Duodenal mucosa (tissue), 2 donors: ENCODE measurements around the gene COX10.
A peak's percentile ranks its signal among the peaks of the same experiment; 100 is the strongest.

ENCODE experiments used
- H3K27ac ChIP-seq: one replicate; pipeline ENCODE4 v1.7.0; 2013; ENCODE audit warnings: low read depth, low read length
- H3K27me3 ChIP-seq, 2 donors: one replicate each; pipeline ENCODE4 v1.7.0; 2013; ENCODE audit warnings: low read length in 2 of 2, control low read depth in 1 of 2; ENCODE audit not compliant: insufficient read depth in 2 of 2, control insufficient read depth in 1 of 2
- H3K36me3 ChIP-seq, 2 donors: one replicate each; pipeline ENCODE4 v1.7.0; 2013; ENCODE audit warnings: low read length in 2 of 2, control low read depth in 1 of 2; ENCODE audit not compliant: insufficient read depth in 2 of 2, control insufficient read depth in 1 of 2
- H3K4me1 ChIP-seq, 2 donors: one replicate each; pipeline ENCODE4 v1.7.0; 2013; ENCODE audit warnings: low read length in 2 of 2, control low read depth in 1 of 2; ENCODE audit not compliant: insufficient read depth in 2 of 2, control insufficient read depth in 1 of 2
- H3K4me3 ChIP-seq, 2 donors: one replicate each; pipeline ENCODE4 v1.7.0; 2013; ENCODE audit warnings: low read length in 2 of 2, low read depth in 1 of 2
- H3K9ac ChIP-seq, 2 donors: one replicate each; pipeline ENCODE4 v1.7.0; 2013; ENCODE audit warnings: low read length in 2 of 2, low read depth in 1 of 2
- H3K9me3 ChIP-seq, 2 donors: one replicate each; pipeline ENCODE4 v1.7.0; 2013; ENCODE audit warnings: low read length in 2 of 2, control low read depth in 1 of 2; ENCODE audit not compliant: control insufficient read depth in 1 of 2

COX10 gene

GRCh38 chr17:14068542-14069250, 608 bp upstream of the COX10 start:
- H3K27me3 ChIP-seq: no peaks in the 10 kb centered on the region
- H3K4me1 ChIP-seq: peaks cover 22 to 26% of the 10 kb centered on the region in 2 donors
- H3K36me3 ChIP-seq: peaks cover 3 to 6% of the 10 kb centered on the region in 2 donors
- H3K27ac ChIP-seq: peak overlapping the region; percentile 39
- H3K4me3 ChIP-seq: peak overlapping the region; percentile 99
- H3K9me3 ChIP-seq: no peaks in the 10 kb centered on the region
- peak overlapping the region; percentile 95 to 98 for H3K9ac ChIP-seq

GRCh38 chr17:14070344-14070984, 1.2 kb downstream of the COX10 start:
- Histone ChIP-seq H3K9me3 (no peaks in the 10 kb centered on the region), H3K9ac (peak overlapping the region in 1 of 2 donors; percentile 95), H3K36me3 (peaks cover 3 to 18% of the 10 kb centered on the region in 2 donors), H3K27me3 (no peaks in the 10 kb centered on the region), H3K4me1 (peaks cover 22 to 26% of the 10 kb centered on the region in 2 donors), H3K27ac (no peak overlapping the region), H3K4me3 (peak overlapping the region; percentile 99)

- H3K9ac ChIP-seq: no peak overlapping the region
- H3K9me3 ChIP-seq: no peaks in the 10 kb centered on the region
- no peak overlapping the region for H3K27ac ChIP-seq
- peaks cover 22 to 26% of the 10 kb centered on the region in 2 donors for H3K4me1 ChIP-seq
- peaks cover 7 to 36% of the 10 kb centered on the region in 2 donors for H3K36me3 ChIP-seq
- H3K27me3 ChIP-seq: no peaks in the 10 kb centered on the region
- no peak overlapping the region for H3K4me3 ChIP-seq
These were observed 3.6 kb downstream of the COX10 start for GRCh38 chr17:14072881-14073280.

- H3K9ac ChIP-seq: no peak overlapping the region
- peaks cover 19 to 50% of the 10 kb centered on the region in 2 donors for H3K36me3 ChIP-seq
These were observed 8.7 kb downstream of the COX10 start for GRCh38 chr17:14078027-14078426.

GRCh38 chr17:14080847-14081251, 11.5 kb downstream of the COX10 start:
- H3K4me3 ChIP-seq: no peak overlapping the region
- H3K27me3 ChIP-seq: no peaks in the 10 kb centered on the region
- H3K36me3 ChIP-seq: peaks cover 19 to 36% of the 10 kb centered on the region in 2 donors
- no peak overlapping the region for H3K27ac ChIP-seq
- no peaks in the 10 kb centered on the region for H3K9me3 ChIP-seq
- no peak overlapping the region for H3K9ac ChIP-seq
- peaks cover 14 to 19% of the 10 kb centered on the region in 2 donors for H3K4me1 ChIP-seq

More at GRCh38 chr17:14078027-14078426, 8.7 kb downstream of the COX10 start:
- H3K27ac ChIP-seq: no peak overlapping the region
- no peak overlapping the region for H3K4me3 ChIP-seq
- H3K4me1 ChIP-seq: peaks cover 8 to 10% of the 10 kb centered on the region in 2 donors
- H3K9me3 ChIP-seq: no peaks in the 10 kb centered on the region
- no peaks in the 10 kb centered on the region for H3K27me3 ChIP-seq

GRCh38 chr17:14082848-14083247, 13.5 kb downstream of the COX10 start:
- Histone ChIP-seq H3K9me3 (no peaks in the 10 kb centered on the region), H3K9ac (no peak overlapping the region), H3K36me3 (peaks cover 12 to 19% of the 10 kb centered on the region in 2 donors), H3K4me3 (no peak overlapping the region), H3K27ac (no peak overlapping the region), H3K27me3 (no peaks in the 10 kb centered on the region), H3K4me1 (peaks cover 14 to 27% of the 10 kb centered on the region in 2 donors)

- H3K4me1 ChIP-seq: peaks cover 14 to 42% of the 10 kb centered on the region in 2 donors
- no peak overlapping the region for H3K27ac ChIP-seq
- no peaks in the 10 kb centered on the region for H3K27me3 ChIP-seq
- no peaks in the 10 kb centered on the region for H3K9me3 ChIP-seq
- H3K36me3 ChIP-seq: peaks cover 0 to 3% of the 10 kb centered on the region in 2 donors
- no peak overlapping the region for H3K4me3 ChIP-seq
- H3K9ac ChIP-seq: no peak overlapping the region
These were observed 15.7 kb downstream of the COX10 start for GRCh38 chr17:14084955-14085354.

- Histone ChIP-seq H3K27ac (no peak overlapping the region), H3K4me3 (no peak overlapping the region), H3K36me3 (peaks cover 0 to 3% of the 10 kb centered on the region in 2 donors), H3K9ac (no peak overlapping the region), H3K27me3 (no peaks in the 10 kb centered on the region), H3K9me3 (no peaks in the 10 kb centered on the region), H3K4me1 (peaks cover 16 to 46% of the 10 kb centered on the region in 2 donors)
These were observed 16.9 kb downstream of the COX10 start for GRCh38 chr17:14086189-14086588.

GRCh38 chr17:14089179-14089578, 19.9 kb downstream of the COX10 start:
- Histone ChIP-seq H3K9ac (no peak overlapping the region), H3K9me3 (no peaks in the 10 kb centered on the region)

GRCh38 chr17:14091367-14091766, 22.1 kb downstream of the COX10 start:
- Histone ChIP-seq H3K9ac (no peak overlapping the region), H3K36me3 (no peaks in the 10 kb centered on the region), H3K27ac (no peak overlapping the region), H3K4me3 (no peak overlapping the region), H3K4me1 (peaks cover 21 to 59% of the 10 kb centered on the region in 2 donors), H3K27me3 (no peaks in the 10 kb centered on the region), H3K9me3 (no peaks in the 10 kb centered on the region)

More at GRCh38 chr17:14089179-14089578, 19.9 kb downstream of the COX10 start:
- Histone ChIP-seq H3K27ac (no peak overlapping the region), H3K4me1 (peaks cover 21 to 59% of the 10 kb centered on the region in 2 donors), H3K4me3 (no peak overlapping the region), H3K36me3 (no peaks in the 10 kb centered on the region), H3K27me3 (no peaks in the 10 kb centered on the region)
